Psoas muscle (tissue), 8 donors: ENCODE measurements around the gene CFAP100. TPM values are rescaled to one million over a fixed set of nuclear protein-coding genes. Genes with fewer than 3 reads are reported as not detected.

Source experiments
- ATAC-seq, 4 donors: fragments of 200-7000 bp; cut with Tn5 transposase; one replicate each; pipeline ENCODE4 v1.9.1; 2020; ENCODE audit warnings: moderate library complexity in 3 of 4, mild to moderate bottlenecking in 2 of 4
- DNase-seq, 2 donors: peaks; one replicate each; pipeline ENCODE4 v3.0.0-alpha.2; 2020
- H3K27ac ChIP-seq: fragments of 200-600 bp; one replicate; pipeline ENCODE4 v1.8.0; 2022
- H3K27me3 ChIP-seq, 3 donors: fragments of 200-600 bp in 1 of 3; one replicate each; pipeline versions ENCODE4 v1.6.1 to v1.8.0; 2013 to 2022; ENCODE audit warnings: low read length in 2 of 3, mild to moderate bottlenecking in 2 of 3, moderate library complexity in 1 of 3; ENCODE audit not compliant: insufficient read depth in 3 of 3
- H3K36me3 ChIP-seq, 2 donors: fragments of 200-600 bp in 1 of 2; one replicate each; pipeline versions ENCODE4 v1.6.1 to v1.8.0; 2013 to 2022; ENCODE audit warnings: low read depth in 1 of 2, mild to moderate bottlenecking in 1 of 2, moderate library complexity in 1 of 2; ENCODE audit not compliant: insufficient read depth in 1 of 2
- H3K4me1 ChIP-seq: fragments of 200-600 bp; one replicate; pipeline ENCODE4 v1.8.0; 2022
- H3K4me3 ChIP-seq: fragments of 200-600 bp; one replicate; pipeline ENCODE4 v1.8.0; 2022; ENCODE audit warnings: mild to moderate bottlenecking
- H3K9me3 ChIP-seq: fragments of 200-600 bp; one replicate; pipeline ENCODE4 v1.8.0; 2022
- WGBS, 3 donors: extraction: QIAGEN DNeasy Blood & Tissue Kit; methylation state at CpG; one replicate each; pipeline versions ENCODE4 v1.1.6 to v1.1.7; 2013; 5-methylcytosine and 5-hydroxymethylcytosine counted together
- intact Hi-C, 2 donors: fragments of 100-400 bp; cut with DNase I; formaldehyde crosslinking; loops; one replicate each; pipeline versions ENCODE4 v1.11.0 to v1.14.2; 2022
- polyA plus RNA-seq, 3 donors: library from polyadenylated mRNA; stranded (reverse); fragments of 200-250 nt; gene quantifications; one replicate each; pipeline ENCODE4 v1.2.3, GENCODE V29; 2013
- total RNA-seq, 4 donors: library from RNA; stranded (reverse); fragmentation: NEBNext Ultra II Directional in 2 of 4; extraction: Animal tissue kit (Norgen Biotek cat#: 25700) in 2 of 4; gene quantifications; one replicate each; pipeline versions ENCODE4 v1.2.1 to v1.2.4, GENCODE V29; 2021 to 2023
- TF ChIP-seq, protein P1 (sequence below): fragments of 200-600 bp; IDR thresholded peaks from one replicate; pipeline ENCODE4 v1.8.0; 2022; ENCODE audit warnings: antibody characterized with exemption
- donor health status: healthy with polysubstance abuse.
- donor health status: DM: no; HTN: no; CAD: no; lungs with moderate emphysema.
- donor health status: Bipolar disorder and iron deficiency.
- donor health status: healthy.
- donor health status: DM: yes; HTN: yes; CAD: no.
- donor health status: DM: no; HTN: no; CAD: no.
- donor health status: DM: no; HTN: no; CAD: no.
- donor health status: DM: yes; HTN: yes; CAD: no.

Gene CFAP100
- total and polyA plus RNA-seq, 7 donors = not detected

GRCh38 chr3:126377211-126377610 lies 17.5 kb upstream of the CFAP100 start:
- no peak for DNase-seq
- no peaks in the 10 kb centered on the region for H3K27me3 ChIP-seq
- H3K4me3 ChIP-seq = no peak overlapping the region
- no peaks in the 10 kb centered on the region for H3K9me3 ChIP-seq
- no peak overlapping the region for H3K27ac ChIP-seq
- intact Hi-C loops = no loop called here
- H3K4me1 ChIP-seq = peaks cover 31% of the 10 kb centered on the region
- WGBS, 3 donors = 96 to 99% (median 96%) methylated on average over 3 of the region's 3 CpGs
- ATAC-seq = no peak
- TF ChIP-seq, protein P1, sequence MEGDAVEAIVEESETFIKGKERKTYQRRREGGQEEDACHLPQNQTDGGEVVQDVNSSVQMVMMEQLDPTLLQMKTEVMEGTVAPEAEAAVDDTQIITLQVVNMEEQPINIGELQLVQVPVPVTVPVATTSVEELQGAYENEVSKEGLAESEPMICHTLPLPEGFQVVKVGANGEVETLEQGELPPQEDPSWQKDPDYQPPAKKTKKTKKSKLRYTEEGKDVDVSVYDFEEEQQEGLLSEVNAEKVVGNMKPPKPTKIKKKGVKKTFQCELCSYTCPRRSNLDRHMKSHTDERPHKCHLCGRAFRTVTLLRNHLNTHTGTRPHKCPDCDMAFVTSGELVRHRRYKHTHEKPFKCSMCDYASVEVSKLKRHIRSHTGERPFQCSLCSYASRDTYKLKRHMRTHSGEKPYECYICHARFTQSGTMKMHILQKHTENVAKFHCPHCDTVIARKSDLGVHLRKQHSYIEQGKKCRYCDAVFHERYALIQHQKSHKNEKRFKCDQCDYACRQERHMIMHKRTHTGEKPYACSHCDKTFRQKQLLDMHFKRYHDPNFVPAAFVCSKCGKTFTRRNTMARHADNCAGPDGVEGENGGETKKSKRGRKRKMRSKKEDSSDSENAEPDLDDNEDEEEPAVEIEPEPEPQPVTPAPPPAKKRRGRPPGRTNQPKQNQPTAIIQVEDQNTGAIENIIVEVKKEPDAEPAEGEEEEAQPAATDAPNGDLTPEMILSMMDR = no peak
- no peaks in the 10 kb centered on the region for H3K36me3 ChIP-seq

- TF ChIP-seq, protein P1 = no peak
- Histone ChIP-seq H3K4me3 (no peak overlapping the region), H3K36me3 (no peaks in the 10 kb centered on the region), H3K27me3 (no peaks in the 10 kb centered on the region), H3K4me1 (peaks cover 20% of the 10 kb centered on the region), H3K9me3 (no peaks in the 10 kb centered on the region), H3K27ac (no peak overlapping the region)
- intact Hi-C loops = no loop called here
- ATAC-seq = no peak
- 64 to 69% (median 67%) methylated on average over 6 of the region's 6 CpGs for WGBS, 3 donors
- peak in 1 of 2 donors; percentile 25 for DNase-seq
Measured at GRCh38 chr3:126378341-126378751, 16.4 kb upstream of the CFAP100 start.

DNA sequence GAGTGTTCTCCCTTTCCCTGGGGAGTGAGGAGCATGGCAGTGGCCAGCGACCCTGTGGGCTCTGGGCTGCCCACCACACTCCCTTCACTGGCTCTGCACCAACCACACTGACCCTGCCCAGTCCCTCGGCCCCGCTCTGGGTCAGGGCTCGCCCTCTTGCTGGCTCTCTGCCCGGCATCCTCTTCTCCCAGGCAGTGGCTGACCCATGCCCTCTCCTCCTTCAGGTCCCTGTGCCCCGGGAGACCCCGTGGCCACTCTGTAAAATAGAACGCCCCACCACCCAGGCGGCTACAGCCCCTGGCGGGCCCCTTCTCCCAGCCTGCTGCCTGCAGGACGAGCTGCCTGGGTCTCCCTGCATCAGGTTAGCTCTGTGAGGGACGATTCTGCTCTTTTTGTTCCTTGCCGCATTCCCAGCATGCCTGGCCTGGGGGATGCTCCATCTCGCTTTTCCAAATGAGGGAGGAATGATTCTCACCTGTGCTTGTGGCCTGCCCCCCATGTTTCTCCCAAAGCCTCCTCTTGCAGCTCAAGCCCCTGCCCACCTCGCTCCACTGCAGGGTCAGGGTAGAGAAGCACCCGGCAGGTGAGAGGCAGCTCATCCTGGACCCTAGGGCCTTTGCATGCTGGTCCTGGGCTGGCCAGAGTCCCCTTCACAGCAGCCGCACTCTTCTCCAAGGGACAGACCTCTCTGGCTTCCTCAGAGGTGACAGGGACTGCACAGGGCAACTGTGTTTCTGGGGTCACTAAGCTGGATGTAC lies 14.5 kb upstream of the CFAP100 start:
- no peak for ATAC-seq
- Histone ChIP-seq H3K4me3 (no peak overlapping the region), H3K27me3 (no peaks in the 10 kb centered on the region), H3K9me3 (no peaks in the 10 kb centered on the region), H3K36me3 (no peaks in the 10 kb centered on the region), H3K27ac (no peak overlapping the region), H3K4me1 (peaks cover 3% of the 10 kb centered on the region)
- DNase-seq = no peak
- TF ChIP-seq, protein P1 = no peak
- intact Hi-C loops = no loop called here
- WGBS, 3 donors = 76 to 81% (median 78%) methylated on average over 14 to 17 of the region's 17 CpGs

- WGBS, 3 donors = 22 to 50% (median 26%) methylated on average over 2 of the region's 2 CpGs
- intact Hi-C loops = no loop called here
- TF ChIP-seq, protein P1 = no peak
Measured at GRCh38 chr3:126381966-126382365, 12.7 kb upstream of the CFAP100 start.

More at GRCh38 chr3:126381966-126382365, 12.7 kb upstream of the CFAP100 start:
- H3K27me3 ChIP-seq = no peaks in the 10 kb centered on the region
- H3K27ac ChIP-seq = no peak overlapping the region
- no peaks in the 10 kb centered on the region for H3K4me1 ChIP-seq
- DNase-seq = no peak
- H3K4me3 ChIP-seq = no peak overlapping the region
- H3K36me3 ChIP-seq = no peaks in the 10 kb centered on the region
- no peaks in the 10 kb centered on the region for H3K9me3 ChIP-seq
- ATAC-seq = no peak
